GM19372 (cell line): ENCODE measurements around the gene CD48.

Experiments
- ATAC-seq: cut with Tn5 transposase; IDR thresholded peaks from one replicate; pipeline ENCODE4 v1.9.1; 2021; ENCODE audit warnings: mild to moderate bottlenecking, low read depth, moderate library complexity; ENCODE audit not compliant: unreplicated experiment

The CD48 gene

GRCh38 chr1:160681066-160681890 lies 30.3 kb downstream of the CD48 start:
- no peak for ATAC-seq

GRCh38 chr1:160680399-160680798 lies 31.2 kb downstream of the CD48 start:
- ATAC-seq: no peak

GRCh38 chr1:160679893-160680292 lies 31.7 kb downstream of the CD48 start:
- ATAC-seq: no peak

- ATAC-seq: no peak
Observed at GRCh38 chr1:160676869-160677597, 34.6 kb downstream of the CD48 start.

- ATAC-seq: peak; percentile 58
Observed at GRCh38 chr1:160675641-160676410, 35.8 kb downstream of the CD48 start.

- no peak for ATAC-seq
Observed at GRCh38 chr1:160674415-160674814, 37.2 kb downstream of the CD48 start.

- ATAC-seq: no peak
Observed at GRCh38 chr1:160672789-160673695, 38.6 kb downstream of the CD48 start.

GRCh38 chr1:160671603-160672517 lies 39.8 kb downstream of the CD48 start:
- no peak for ATAC-seq

- no peak for ATAC-seq
Observed at GRCh38 chr1:160670701-160671100, 40.9 kb downstream of the CD48 start.

- no peak for ATAC-seq
Observed at GRCh38 chr1:160669802-160670201, 41.8 kb downstream of the CD48 start.

- no peak for ATAC-seq
Observed at GRCh38 chr1:160669276-160669675, 42.3 kb downstream of the CD48 start.

GRCh38 chr1:160667896-160668295 lies 43.7 kb downstream of the CD48 start:
- no peak for ATAC-seq

- ATAC-seq: no peak
Observed at GRCh38 chr1:160666079-160666442, 45.6 kb downstream of the CD48 start.

- no peak for ATAC-seq
Observed at GRCh38 chr1:160665330-160666078, 46.1 kb downstream of the CD48 start.

- no peak for ATAC-seq
Observed at GRCh38 chr1:160664573-160665051, 47.0 kb downstream of the CD48 start.

GRCh38 chr1:160662910-160663309 lies 48.7 kb downstream of the CD48 start:
- no peak for ATAC-seq

- no peak for ATAC-seq
Observed at GRCh38 chr1:160659566-160659965, 52.1 kb downstream of the CD48 start.

GRCh38 chr1:160658814-160659193 lies 52.8 kb downstream of the CD48 start:
- ATAC-seq: no peak
